HepG2 (cell line): ENCODE measurements around the gene POMT1. TPM values are rescaled to one million over a fixed set of nuclear protein-coding genes. Genes with fewer than 3 reads are reported as not detected.

Experiments
- ATAC-seq: fragments of 200-7000 bp; cut with Tn5 transposase; 3 replicates; pipeline ENCODE4 v1.9.1; 2020; ENCODE audit warnings: mild to moderate bottlenecking, moderate library complexity
- BruUV-seq: library from RNA; stranded (reverse); fragments of 400-500 nt; replicated peaks from 2 replicates; lab custom pipeline; 2021; lab: Mats Ljungman, UMichigan
- CTCF ChIA-PET: fragments of 300-600 bp; formaldehyde crosslinking; extraction: SDS; loops from one replicate; lab custom pipeline; 2021; ENCODE audit warnings: low total read pairs, inconsistent platforms, low intra/inter-chr PET ratio; lab: Yijun Ruan, JAX
- POLR2A ChIA-PET: fragments of 350-600 bp; sonication (Branson Sonifier 250); formaldehyde crosslinking; loops from one replicate; lab custom pipeline; 2020; ENCODE audit warnings: antibody characterized with exemption, inconsistent platforms; lab: Yijun Ruan, JAX
- DNase-seq: peaks from one replicate; pipeline ENCODE4 v3.0.0-alpha.2; 2015; ENCODE audit warnings: low spot score
- FAIRE-seq: peaks from 3 replicates; lab custom pipeline; 2011; peaks lifted over from hg19 to GRCh38; lab: Jason Lieb, UNC
- H2AFZ ChIP-seq: one replicate; pipeline ENCODE4 v1.6.1; 2011; ENCODE audit warnings: low read length, inconsistent platforms
- H3K27ac ChIP-seq: fragments of 300-600 bp; 3 replicates; pipeline ENCODE4 v1.8.0; 2011; ENCODE audit warnings: mixed run types, mild to moderate bottlenecking, mixed read lengths, low read length, inconsistent platforms; ENCODE audit not compliant: insufficient read depth; ENCODE audit errors: extremely low read length
- H3K27me3 ChIP-seq, 2 experiments: fragments of 200-600 bp in 1 of 2; 2 replicates in 1 of 2; 3 replicates in 1 of 2; pipeline versions ENCODE4 v1.6.0 to v1.8.0; 2011; ENCODE audit warnings: low read length in 2 of 2, mild to moderate bottlenecking in 2 of 2, moderate library complexity in 2 of 2, inconsistent platforms in 1 of 2; ENCODE audit not compliant: insufficient read depth in 2 of 2, control insufficient read depth in 1 of 2
- H3K36me3 ChIP-seq, 2 experiments: fragments of 200-600 bp in 1 of 2; replicated peaks in 1 of 2; 2 replicates in 1 of 2; 3 replicates in 1 of 2; pipeline versions ENCODE4 v1.5.1 to v1.8.0; 2011; ENCODE audit warnings: low read length in 2 of 2, inconsistent platforms in 1 of 2; ENCODE audit not compliant: insufficient read depth in 2 of 2, control insufficient read depth in 1 of 2
- H3K4me1 ChIP-seq: 2 replicates; pipeline ENCODE4 v1.5.1; 2012; ENCODE audit warnings: low read length, inconsistent platforms; ENCODE audit not compliant: insufficient read depth
- H3K4me2 ChIP-seq: 2 replicates; pipeline ENCODE4 v1.6.0; 2011; ENCODE audit warnings: low read depth, low read length, inconsistent platforms
- H3K4me3 ChIP-seq, 3 experiments: fragments of 200-600 bp in 1 of 3; sonication (generic), shearing (Covaris generic) in 1 of 3; replicated peaks in 1 of 3; 2 replicates each; pipeline ENCODE4 v1.5.1; 2011 to 2016; ENCODE audit warnings: low read length in 3 of 3, inconsistent platforms in 2 of 3, low read depth in 2 of 3, mild to moderate bottlenecking in 2 of 3, control low read depth in 1 of 3, mixed read lengths in 1 of 3; ENCODE audit not compliant: insufficient read depth in 1 of 3
- H3K79me2 ChIP-seq: one replicate; pipeline ENCODE4 v1.6.1; 2011; ENCODE audit warnings: low read length, inconsistent platforms; ENCODE audit not compliant: insufficient read depth
- H3K9ac ChIP-seq: 2 replicates; pipeline ENCODE4 v1.6.0; 2011; ENCODE audit warnings: mild to moderate bottlenecking, low read depth, low read length, inconsistent platforms; ENCODE audit not compliant: insufficient read depth
- H3K9me3 ChIP-seq: 2 replicates; pipeline ENCODE4 v1.5.1; 2012; ENCODE audit warnings: mild to moderate bottlenecking, low read length
- H4K20me1 ChIP-seq: 2 replicates; pipeline ENCODE4 v1.6.0; 2011; ENCODE audit warnings: inconsistent platforms, mild to moderate bottlenecking, low read length, moderate library complexity; ENCODE audit not compliant: insufficient read depth
- DPF2 ChIP-seq: sonication (generic); formaldehyde crosslinking; IDR thresholded peaks from 2 replicates; pipeline ENCODE4 v1.4.0; 2020; ENCODE audit warnings: mild to moderate bottlenecking, low read depth, missing genetic modification reagents, borderline replicate concordance
- JUND ChIP-seq: sonication (generic); formaldehyde crosslinking; IDR thresholded peaks from 2 replicates; pipeline ENCODE4 v1.8.0; 2022; ENCODE audit warnings: mild to moderate bottlenecking, missing genetic modification reagents
- KDM2A ChIP-seq: sonication (generic); formaldehyde crosslinking; IDR thresholded peaks from 2 replicates; pipeline ENCODE4 v1.4.0; 2020; ENCODE audit warnings: low read depth, missing genetic modification reagents, borderline replicate concordance
- PTBP1 ChIP-seq: fragments of 200-400 bp; formaldehyde crosslinking; IDR thresholded peaks from 2 replicates; pipeline ENCODE4 v1.6.1; 2018; ENCODE audit warnings: low read length, low read depth; ENCODE audit not compliant: poor library complexity, severe bottlenecking
- ZBTB7A ChIP-seq: sonication (generic); formaldehyde crosslinking; IDR thresholded peaks from 2 replicates; pipeline ENCODE4 v1.8.0; 2022; ENCODE audit warnings: mild to moderate bottlenecking, missing genetic modification reagents
- ZEB1 ChIP-seq: IDR thresholded peaks from 2 replicates; pipeline ENCODE4 v1.6.1; 2012; ENCODE audit warnings: mild to moderate bottlenecking, low read depth, inconsistent platforms; ENCODE audit not compliant: insufficient replicate concordance
- ZFP82 ChIP-seq: sonication (generic); formaldehyde crosslinking; IDR thresholded peaks from 2 replicates; pipeline ENCODE4 v1.5.1; 2020; ENCODE audit warnings: mild to moderate bottlenecking, missing genetic modification reagents, borderline replicate concordance
- ZNF3 ChIP-seq: IDR thresholded peaks from 2 replicates; pipeline ENCODE4 v1.7.0; 2017; ENCODE audit warnings: inconsistent platforms
- ZNF570 ChIP-seq: sonication (generic); formaldehyde crosslinking; IDR thresholded peaks from 2 replicates; pipeline ENCODE4 v1.4.0; 2020; ENCODE audit warnings: mild to moderate bottlenecking, missing genetic modification reagents, borderline replicate concordance
- ZNF720 ChIP-seq: sonication (generic); formaldehyde crosslinking; IDR thresholded peaks from 2 replicates; pipeline ENCODE4 v1.4.0; 2020; ENCODE audit warnings: missing genetic modification reagents
- WGBS: methylation state at CpG from one replicate; pipeline ENCODE4 v1.1.6; 2017; ENCODE audit warnings: low lambda C conversion rate; 5-methylcytosine and 5-hydroxymethylcytosine counted together
- in situ Hi-C: cut with HindIII; loops from 2 replicates; pipeline ENCODE4 v1.10.0; 2017; ENCODE audit warnings: low pct_unique_long_range_greater_than_20kb; ENCODE audit not compliant: extremely low pct_ligation_motif_present
- intact Hi-C: fragments of 100-400 bp; cut with micrococcal nuclease; formaldehyde crosslinking; loops from one replicate; pipeline ENCODE4 v1.10.0; 2022; ENCODE audit not compliant: unreplicated experiment
- polyA plus RNA-seq, 8 experiments: library from polyadenylated mRNA; depleted of rRNA in 3 of 8; stranded (reverse) in 7 of 8; unstranded in 1 of 8; fragments of >200 nt; fragmentation: Illumina TruSeq in 4 of 8; extraction: Trizol in 4 of 8; gene quantifications; 2 replicates each; pipeline versions ENCODE4 v1.2.1 to v1.2.3, GENCODE V29; 2011 to 2016; ENCODE audit warnings: low read depth in 4 of 8, missing spikeins in 1 of 8, mixed read lengths in 1 of 8; ENCODE audit not compliant: insufficient read depth in 1 of 8
- total RNA-seq, 5 experiments: library from RNA; depleted of rRNA; stranded (reverse); fragments of >200 nt; fragmentation: Illumina TruSeq; extraction: Trizol; gene quantifications; 2 replicates each; pipeline ENCODE4 v1.2.3, GENCODE V29; 2016; ENCODE audit warnings: low read depth in 1 of 5
- TF ChIP-seq, protein P1 (sequence below): sonication (generic); formaldehyde crosslinking; IDR thresholded peaks from 2 replicates; pipeline ENCODE4 v1.5.0; 2020; ENCODE audit warnings: missing genetic modification reagents
- TF ChIP-seq, protein P2 (sequence below): sonication (generic); formaldehyde crosslinking; IDR thresholded peaks from 2 replicates; pipeline ENCODE4 v1.5.0; 2020; ENCODE audit warnings: mild to moderate bottlenecking, missing genetic modification reagents, borderline replicate concordance
- TF ChIP-seq, protein P3 (sequence below): sonication (generic); formaldehyde crosslinking; conservative IDR thresholded peaks from 2 replicates; pipeline ENCODE4 v1.8.0; 2022; ENCODE audit warnings: mild to moderate bottlenecking, moderate library complexity, missing genetic modification reagents
- TF ChIP-seq, protein P4 (sequence below): sonication (generic); formaldehyde crosslinking; IDR thresholded peaks from 2 replicates; pipeline ENCODE4 v1.5.0; 2020; ENCODE audit warnings: missing genetic modification reagents

The POMT1 gene
- total and polyA plus RNA-seq, 2 of the 13 experiments (the other 11 are each of a cell fraction or from before 2014, with no cell fraction given): 21.6 to 22.7 TPM

DNA sequence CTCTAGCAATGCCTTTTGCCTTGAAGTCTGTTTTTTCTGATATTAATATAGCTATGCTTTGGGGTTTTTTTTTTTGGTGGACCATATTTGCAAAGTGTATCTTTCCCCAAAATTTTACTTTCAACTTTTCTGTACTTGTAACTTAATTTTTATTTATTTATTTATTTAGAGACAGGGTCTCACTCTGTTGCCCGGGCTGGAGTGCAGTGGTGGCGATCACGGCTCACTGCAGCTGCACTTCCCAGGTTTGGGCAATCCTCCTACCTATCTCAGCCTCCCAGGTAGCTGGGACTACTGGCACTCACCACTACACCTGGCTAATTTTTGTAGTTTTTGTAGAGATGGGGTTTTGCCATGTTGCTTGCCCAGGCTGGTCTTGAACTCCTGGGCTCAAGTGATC, 63.4 kb downstream of the POMT1 start:
- H3K4me1 ChIP-seq: peaks cover 5% of the 10 kb centered on the region; the same call in 1 of the 2 replicates
- no TSS peak for BruUV-seq
- TF ChIP-seq ZEB1 (no peak), KDM2A (CRISPR knock-in tag) (no peak), DPF2 (no peak), ZNF570 (no peak), ZFP82 (CRISPR knock-in tag) (no peak), PTBP1 (no peak), ZBTB7A (CRISPR knock-in tag) (no peak), JUND (CRISPR knock-in tag) (no peak), ZNF3 (no peak), ZNF720 (CRISPR knock-in tag) (no peak)
- TF ChIP-seq, protein P1, sequence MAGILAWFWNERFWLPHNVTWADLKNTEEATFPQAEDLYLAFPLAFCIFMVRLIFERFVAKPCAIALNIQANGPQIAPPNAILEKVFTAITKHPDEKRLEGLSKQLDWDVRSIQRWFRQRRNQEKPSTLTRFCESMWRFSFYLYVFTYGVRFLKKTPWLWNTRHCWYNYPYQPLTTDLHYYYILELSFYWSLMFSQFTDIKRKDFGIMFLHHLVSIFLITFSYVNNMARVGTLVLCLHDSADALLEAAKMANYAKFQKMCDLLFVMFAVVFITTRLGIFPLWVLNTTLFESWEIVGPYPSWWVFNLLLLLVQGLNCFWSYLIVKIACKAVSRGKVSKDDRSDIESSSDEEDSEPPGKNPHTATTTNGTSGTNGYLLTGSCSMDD (CRISPR knock-in tag): no peak
- TF ChIP-seq, protein P2, sequence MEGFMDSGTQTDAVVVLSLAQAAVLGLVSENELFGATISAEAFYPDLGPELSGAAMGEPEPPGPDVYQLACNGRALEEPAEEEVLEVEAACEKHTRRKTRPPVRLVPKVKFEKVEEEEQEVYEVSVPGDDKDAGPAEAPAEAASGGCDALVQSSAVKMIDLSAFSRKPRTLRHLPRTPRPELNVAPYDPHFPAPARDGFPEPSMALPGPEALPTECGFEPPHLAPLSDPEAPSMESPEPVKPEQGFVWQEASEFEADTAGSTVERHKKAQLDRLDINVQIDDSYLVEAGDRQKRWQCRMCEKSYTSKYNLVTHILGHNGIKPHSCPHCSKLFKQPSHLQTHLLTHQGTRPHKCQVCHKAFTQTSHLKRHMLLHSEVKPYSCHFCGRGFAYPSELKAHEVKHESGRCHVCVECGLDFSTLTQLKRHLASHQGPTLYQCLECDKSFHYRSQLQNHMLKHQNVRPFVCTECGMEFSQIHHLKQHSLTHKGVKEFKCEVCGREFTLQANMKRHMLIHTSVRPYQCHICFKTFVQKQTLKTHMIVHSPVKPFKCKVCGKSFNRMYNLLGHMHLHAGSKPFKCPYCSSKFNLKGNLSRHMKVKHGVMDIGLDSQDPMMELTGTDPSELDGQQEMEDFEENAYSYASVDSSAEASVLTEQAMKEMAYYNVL: no peak
- TF ChIP-seq, protein P3, sequence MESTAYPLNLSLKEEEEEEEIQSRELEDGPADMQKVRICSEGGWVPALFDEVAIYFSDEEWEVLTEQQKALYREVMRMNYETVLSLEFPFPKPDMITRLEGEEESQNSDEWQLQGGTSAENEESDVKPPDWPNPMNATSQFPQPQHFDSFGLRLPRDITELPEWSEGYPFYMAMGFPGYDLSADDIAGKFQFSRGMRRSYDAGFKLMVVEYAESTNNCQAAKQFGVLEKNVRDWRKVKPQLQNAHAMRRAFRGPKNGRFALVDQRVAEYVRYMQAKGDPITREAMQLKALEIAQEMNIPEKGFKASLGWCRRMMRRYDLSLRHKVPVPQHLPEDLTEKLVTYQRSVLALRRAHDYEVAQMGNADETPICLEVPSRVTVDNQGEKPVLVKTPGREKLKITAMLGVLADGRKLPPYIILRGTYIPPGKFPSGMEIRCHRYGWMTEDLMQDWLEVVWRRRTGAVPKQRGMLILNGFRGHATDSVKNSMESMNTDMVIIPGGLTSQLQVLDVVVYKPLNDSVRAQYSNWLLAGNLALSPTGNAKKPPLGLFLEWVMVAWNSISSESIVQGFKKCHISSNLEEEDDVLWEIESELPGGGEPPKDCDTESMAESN (CRISPR knock-in tag): no peak
- TF ChIP-seq, protein P4, sequence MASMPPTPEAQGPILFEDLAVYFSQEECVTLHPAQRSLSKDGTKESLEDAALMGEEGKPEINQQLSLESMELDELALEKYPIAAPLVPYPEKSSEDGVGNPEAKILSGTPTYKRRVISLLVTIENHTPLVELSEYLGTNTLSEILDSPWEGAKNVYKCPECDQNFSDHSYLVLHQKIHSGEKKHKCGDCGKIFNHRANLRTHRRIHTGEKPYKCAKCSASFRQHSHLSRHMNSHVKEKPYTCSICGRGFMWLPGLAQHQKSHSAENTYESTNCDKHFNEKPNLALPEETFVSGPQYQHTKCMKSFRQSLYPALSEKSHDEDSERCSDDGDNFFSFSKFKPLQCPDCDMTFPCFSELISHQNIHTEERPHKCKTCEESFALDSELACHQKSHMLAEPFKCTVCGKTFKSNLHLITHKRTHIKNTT (CRISPR knock-in tag): no peak
- H3K27ac ChIP-seq: no peak overlapping the region
- in situ Hi-C loops (no loop called here), intact Hi-C loops (no loop called here)
- ChIA-PET POLR2A (no interaction called here), CTCF (no interaction called here)
- 84% methylated on average over 3 of the region's 3 CpGs for WGBS
- H3K9me3 ChIP-seq: no peaks in the 10 kb centered on the region
- no peak overlapping the region for H3K9ac ChIP-seq
- FAIRE-seq (no peak), ATAC-seq (no peak), DNase-seq (no peak)
- H3K4me2 ChIP-seq: no peak overlapping the region
- no peaks in the 10 kb centered on the region for H4K20me1 ChIP-seq
- no peaks in the 10 kb centered on the region for H3K36me3 ChIP-seq
- H3K79me2 ChIP-seq: no peaks in the 10 kb centered on the region
- H2AFZ ChIP-seq: no peak overlapping the region
- no peaks in the 10 kb centered on the region for H3K27me3 ChIP-seq
- no peak overlapping the region for H3K4me3 ChIP-seq
